Activated T-cell treated with anti-CD3 and anti-CD28 coated beads, Interleukin-2, amount 50 U/mL, for 48 hours (primary cell): Measurements from ENCODE around the gene TRMT11.
"Not testable (repeated sequence)": the region's sequence is repeated elsewhere in the genome, so short reads cannot be mapped to it uniquely, and the experiment has no call there.

ENCODE experiments used
- DNase-seq, 2 experiments: peaks; one replicate each; pipeline ENCODE4 v3.0.0-alpha.2; 2020

Gene TRMT11

DNA sequence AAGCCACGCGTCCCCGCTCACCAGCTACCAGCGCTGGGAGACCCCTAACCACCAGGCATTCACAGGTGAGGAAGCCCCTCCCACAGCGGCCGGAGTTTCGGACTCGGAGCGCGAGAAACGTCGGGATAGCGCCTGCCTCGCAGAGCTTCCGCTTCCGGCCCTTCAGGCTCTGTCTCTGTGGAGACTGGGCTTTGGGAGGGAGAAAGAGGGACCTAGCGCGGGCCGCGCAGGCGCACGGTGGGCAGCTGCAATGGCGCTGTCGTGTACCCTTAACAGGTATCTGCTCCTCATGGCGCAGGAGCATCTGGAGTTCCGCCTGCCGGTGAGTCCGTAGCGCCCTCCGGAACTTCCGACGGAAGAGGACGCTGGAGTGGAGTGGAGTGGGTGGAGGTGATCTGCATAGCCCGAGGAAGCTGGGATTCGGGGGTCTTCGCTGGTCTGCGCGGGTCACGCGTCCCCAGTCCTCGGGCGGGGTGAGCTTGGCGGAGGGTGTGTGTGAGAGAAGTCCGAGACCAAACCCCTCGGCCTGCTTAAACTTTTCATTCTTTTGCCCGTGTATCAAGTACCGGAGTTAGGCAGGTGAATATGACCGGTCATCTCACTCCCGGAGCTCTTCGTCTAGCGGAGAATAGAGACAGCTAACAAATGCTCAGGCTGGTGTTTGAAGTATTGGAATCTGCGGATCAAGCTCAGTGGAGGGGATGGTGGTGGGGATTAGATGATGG is at the start of gene TRMT11:
TRMT11 (plus strand) TSS at position 240 of the 725 bp plus-strand sequence; CDS start at position 251, 11 bp downstream.
- DNase-seq: peak; percentile 87 to 89

DNA sequence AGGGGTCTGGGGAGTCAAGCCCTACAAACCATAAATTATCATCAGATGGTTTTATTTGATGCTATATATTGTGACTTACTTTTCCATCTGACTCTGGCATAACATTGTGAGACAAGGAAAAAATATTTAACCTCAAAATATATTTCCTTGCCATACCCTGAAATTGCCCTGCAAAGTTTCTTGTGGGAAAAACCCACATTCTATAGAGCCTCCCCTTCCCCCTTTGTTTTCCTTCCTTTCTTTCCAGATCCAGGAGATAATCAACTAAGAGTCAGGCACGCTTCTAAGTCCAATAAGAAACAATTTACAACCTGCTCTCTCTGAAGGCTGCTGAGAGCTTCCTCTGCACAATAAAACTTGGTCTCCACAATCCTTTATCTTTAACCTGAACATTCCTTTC is 47.3 kb upstream of the TRMT11 start:
- no peak for DNase-seq

DNA sequence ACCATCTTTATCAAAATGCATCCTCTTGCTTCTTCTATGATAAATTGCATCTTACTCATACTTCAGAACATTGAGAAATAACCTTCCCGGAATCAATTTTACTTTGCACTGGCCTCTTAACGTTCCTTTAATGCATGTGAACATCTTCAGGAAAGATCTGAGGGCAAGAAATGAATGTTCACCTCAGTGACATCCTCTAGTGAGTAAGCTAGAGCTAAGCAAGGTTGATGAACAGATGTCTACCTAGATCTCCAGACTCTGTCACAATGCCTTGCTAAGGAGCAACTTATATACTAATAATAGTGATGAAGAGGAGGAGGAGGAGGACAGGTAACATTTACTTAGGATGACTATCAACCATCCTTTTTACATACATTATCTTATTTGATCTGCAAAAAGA is 46.5 kb upstream of the TRMT11 start:
- DNase-seq: no peak

DNA sequence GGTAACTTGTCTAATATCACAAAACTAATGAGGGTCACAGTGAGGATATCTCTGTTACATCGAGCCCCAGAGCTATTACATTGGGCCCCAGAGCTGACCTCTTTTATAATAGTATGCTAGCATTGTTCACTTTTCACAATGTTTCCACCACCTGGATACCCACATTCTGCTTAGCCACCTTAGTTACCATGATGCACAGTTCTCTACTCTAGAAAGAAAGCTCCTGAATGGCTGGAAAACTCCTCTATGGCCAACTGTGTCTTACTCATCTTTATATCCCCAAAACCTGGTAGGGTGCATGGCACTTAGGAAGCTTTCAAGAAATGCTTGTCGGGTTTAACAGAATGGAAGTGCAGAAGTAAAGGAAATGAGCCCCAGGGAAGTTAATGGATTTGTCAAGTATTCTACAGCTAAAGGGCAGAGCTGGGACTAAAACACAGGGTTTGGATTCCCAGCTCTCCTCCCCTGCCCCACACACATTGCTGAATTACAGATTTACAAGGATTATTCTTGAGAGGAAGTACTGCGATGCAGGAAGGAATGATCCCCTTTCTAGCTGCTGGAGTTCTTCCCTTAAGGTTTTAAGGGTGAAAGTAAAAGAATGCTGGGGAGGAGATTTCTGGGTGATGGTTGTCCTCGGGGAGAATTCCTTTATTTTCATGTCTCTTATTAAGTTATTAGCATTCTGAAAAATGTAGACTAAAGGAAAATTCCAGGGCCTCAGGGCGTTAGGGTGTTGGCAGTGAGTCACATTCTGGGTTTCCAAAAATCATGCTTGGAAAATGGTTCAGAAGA is 45.9 kb upstream of the TRMT11 start:
- DNase-seq: no peak

DNA sequence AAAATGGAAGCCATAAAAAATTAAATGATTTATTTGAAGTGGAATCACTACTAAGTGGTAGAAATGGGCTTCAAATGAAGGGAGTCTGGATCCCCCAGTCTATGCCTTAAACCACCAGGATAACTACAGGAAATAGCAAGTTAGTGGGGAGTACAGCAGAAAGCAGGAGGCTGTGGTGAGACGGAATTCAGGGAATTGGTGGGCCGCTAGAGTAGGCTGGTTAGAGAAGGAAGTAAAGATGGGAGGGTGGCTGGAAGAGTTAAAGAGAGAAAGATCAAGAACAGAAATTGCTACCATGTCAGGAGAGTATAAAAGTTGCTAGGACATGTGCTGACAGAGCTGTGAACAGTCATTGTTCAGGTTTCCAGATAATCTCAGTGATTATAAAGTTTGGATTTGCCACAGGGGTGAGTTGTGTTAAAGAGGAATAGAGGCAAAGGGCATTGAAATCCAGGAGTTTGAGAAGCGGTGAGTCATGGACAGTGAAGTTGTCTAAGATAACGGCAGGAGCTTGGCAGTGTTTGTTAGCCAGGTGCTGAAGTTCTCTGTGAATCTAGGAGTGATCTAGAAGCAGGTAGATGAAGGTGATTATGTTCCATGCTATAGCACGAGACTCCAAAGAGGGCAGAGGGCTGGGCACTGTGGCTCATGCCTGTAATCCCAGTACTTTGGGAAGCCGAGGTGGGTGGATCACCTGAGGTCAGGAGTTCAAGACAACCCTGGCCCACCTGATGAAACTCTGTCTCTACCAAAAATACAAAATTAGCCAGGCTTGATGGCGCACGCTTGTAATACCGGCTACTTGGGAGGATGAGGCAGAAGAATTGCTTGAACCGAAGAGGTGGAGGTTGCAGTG is 43.4 kb upstream of the TRMT11 start:
- DNase-seq: no peak

DNA sequence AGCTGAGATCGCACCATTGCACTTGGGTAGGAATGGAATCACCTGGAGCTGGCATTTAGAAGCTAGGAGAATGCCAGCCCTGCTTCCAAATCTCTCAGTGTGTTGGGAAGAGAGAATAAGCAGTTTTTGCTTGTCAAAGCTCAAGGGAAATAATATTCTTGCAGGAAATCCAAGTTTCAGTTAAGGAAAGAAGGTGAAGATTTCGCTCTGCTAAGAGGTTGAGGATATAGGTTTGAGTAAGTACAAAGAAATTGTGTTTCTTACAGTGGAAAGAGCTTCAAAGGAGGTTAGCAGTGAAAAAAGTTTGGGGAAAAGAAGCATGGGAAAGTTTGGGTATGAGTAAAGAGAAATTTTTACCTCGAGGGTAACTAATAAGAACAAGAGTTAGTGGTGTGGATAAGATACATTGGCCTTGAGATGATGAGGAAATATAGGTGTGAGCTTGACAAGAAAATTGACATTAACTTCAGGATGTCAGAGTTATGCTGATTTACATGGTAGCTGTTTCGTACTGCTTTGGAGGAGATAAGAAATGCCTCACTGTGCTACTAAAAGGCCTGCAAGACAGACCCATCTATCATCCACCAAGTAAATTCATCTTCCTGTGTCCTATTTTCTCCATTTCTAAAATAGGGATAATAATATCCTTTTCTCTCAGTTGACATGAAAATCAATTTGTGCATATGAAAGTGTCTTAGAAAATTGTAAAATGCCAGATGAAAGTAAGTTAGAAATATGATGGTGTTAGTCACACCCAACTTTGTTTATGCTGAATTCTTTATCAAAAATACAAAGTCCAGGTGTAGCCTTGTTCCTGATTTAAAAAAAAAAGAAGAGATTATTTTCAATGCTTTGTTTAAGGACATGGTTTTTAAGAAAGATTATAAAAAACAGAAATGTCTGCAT is 42.6 kb upstream of the TRMT11 start:
- no peak for DNase-seq

DNA sequence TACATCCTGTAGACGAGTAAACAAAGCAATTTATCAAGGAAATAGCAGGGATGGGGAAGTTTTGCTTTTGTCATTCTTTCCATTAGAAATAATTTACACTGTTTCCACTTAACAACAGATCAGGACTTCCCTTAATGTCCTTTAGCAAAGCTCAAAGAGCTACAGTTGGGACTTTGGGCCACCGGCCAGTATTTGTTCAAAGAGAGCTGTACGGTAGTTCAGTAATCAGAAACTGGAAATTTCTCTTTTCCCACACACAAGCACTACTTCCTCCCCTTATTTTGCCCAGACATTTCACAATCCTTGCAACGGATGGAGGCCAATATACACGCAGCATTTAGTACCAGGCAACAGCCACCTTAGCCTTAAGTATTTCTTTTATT is 41.9 kb upstream of the TRMT11 start:
- no peak for DNase-seq

DNA sequence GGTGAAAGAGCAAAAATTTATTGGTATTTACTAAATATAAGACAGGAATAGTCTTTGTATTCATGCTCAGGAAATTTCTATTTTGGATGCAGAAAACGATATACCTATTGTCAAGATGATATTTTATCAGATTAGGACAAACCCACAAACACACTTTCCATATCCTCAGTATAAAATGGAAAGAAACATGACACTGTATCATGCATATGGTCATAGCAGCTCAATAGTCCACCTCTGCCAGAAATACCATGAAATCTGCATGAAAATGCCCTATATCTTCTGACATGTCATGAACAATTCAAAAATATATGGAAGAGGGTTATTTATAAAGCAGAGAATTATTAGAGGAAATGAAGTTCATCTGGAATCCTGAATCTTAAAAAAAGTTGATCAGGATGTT is 41.4 kb upstream of the TRMT11 start:
- no peak for DNase-seq

DNA sequence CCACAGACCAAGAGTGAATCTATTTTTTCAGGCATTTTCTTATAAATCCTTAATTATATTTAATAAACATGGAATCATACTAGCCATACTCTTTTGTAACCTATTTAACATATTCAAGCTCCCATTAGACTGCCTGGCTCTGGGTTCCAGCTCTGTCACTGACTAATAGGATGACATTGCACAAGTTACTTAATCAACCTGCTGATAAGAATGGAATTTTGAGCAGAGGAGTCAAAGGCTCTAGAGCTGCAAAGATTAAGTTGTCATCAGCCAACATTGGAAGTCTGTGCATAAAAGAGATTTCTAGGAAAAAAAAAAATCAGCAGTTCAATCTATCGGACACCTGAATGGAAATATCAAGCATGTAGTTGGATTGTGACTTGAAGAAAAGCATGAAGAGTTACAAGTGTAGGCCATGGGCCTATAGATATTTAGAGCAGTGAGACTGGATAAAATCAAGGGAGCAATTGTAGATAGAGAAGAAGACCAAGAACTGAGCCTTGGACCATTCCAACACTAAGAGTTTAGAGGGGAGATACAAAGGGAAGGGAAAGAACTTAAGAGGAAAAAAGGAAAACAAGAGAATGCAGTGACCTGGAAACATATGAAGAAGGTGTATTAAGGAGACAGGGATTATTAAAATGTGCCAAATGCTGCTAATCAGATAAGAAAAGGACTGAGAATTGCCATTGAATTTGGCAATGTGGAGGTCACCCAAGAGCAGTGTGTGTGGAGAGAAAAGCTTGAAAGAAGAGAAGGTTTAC is 40.8 kb upstream of the TRMT11 start:
- DNase-seq: no peak

DNA sequence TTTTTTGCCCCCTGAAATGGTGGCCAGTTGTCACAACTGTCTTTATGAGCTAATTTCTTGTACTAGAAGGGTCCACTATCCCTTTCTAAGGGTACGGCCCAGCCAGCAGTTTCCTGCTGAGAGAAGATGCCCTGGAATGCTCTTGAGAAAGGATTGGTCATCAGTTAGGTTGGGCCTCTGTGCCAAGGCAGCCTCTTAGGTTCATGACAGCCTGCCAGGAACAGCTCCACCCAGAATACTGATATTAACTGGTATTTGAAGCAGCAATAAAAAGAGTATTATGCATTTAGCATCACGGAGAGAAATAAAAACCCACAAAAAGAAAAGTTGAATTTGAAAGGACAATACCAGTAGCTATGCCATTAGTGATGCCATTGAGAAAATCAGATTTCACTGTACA is 38.7 kb upstream of the TRMT11 start:
- DNase-seq: no peak

DNA sequence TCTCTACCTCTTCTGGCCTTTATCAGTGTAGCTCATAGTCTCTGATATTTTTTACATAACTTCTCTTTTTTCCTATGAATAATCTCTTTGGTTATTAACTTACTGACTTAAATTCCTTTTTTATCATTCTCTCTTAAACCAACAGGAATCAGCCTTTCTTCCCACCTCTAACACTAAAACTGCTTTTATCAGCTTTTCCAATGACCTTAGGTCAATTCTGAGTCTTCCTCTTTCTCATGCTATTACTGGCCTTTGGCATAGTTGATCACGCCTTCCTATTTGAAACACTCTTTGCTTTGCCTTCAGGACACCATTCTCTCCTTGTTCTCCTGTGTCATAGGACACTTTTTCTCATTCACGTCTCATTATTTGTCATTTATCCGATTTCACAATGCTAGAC is 37.9 kb upstream of the TRMT11 start:
- DNase-seq: no peak

DNA sequence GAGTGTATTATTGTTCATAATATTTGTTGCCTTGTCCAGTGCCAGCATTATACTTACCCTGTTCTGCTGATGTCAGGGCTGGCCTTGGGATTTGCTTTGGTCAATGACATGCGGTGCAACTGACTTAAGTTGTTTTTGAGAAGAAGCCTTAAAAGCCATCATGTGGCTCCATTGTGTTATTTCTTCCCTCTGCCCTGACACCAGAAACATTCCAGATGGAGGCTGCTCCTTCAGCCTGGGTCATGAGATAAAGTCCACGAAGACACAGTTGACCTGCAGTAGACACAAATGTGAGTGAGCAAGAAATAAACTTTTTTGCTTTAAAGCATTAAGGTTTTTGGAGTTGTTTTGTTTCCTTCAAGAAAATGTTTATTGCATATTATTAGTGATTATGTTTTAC is 37.3 kb upstream of the TRMT11 start:
- DNase-seq: no peak

DNA sequence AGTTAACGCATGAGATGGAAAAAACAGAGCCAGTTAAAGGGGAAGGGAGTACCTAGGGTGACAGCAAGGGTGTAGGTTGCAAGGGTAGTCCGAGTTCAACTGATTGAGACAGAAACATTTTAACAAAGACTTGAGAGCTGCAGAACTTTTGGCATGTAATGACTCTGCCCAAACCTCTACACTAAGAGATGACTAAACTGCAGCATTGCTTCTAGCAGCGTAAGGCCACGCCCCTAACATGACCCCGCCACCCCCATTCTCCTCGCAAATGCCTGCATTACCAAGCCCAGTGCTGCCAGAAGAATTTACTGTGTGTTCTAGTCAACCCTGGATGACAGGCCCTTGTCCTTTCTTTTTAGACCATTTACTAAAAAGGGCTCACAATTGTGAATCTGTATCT is 36.0 kb upstream of the TRMT11 start:
- DNase-seq: no peak

DNA sequence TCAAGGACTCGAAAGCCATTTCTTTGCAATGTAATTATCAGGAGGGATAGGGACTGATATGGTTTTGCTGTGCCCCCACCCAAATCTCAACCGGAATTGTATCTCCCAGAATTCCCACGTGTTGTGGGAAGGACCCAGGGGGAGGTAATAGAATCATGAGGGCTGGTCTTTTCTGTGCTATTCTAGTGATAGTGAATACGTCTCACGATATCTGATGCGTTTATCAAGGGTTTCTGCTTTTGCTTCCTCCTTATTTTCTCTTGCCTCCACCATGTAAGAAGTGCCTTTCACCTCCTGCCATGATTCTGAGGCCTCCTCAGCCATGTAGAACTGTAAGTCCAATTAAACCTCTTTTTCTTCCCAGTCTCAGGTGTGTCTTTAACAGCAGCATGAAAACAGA is 35.6 kb upstream of the TRMT11 start:
- DNase-seq: not testable (repeated sequence)

DNA sequence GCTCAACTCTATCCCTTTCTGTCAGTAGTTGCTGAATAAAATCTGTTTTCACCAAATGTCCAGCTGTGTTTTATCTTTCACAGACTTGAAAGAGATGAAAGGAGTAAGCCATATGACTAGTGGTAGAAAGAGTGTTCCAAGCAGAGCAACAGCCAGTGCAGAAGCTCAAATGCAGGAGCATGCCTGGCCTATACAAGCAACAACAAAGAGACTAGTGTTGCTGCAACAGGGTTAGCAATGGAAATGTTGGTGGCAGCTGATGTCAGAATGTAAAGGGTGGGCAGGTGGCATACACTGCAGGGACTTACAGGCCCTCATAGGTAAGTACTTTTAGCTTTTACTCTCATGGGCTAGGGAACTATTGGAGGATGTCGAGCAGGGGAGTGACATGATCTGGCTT is 35.0 kb upstream of the TRMT11 start:
- DNase-seq: no peak

DNA sequence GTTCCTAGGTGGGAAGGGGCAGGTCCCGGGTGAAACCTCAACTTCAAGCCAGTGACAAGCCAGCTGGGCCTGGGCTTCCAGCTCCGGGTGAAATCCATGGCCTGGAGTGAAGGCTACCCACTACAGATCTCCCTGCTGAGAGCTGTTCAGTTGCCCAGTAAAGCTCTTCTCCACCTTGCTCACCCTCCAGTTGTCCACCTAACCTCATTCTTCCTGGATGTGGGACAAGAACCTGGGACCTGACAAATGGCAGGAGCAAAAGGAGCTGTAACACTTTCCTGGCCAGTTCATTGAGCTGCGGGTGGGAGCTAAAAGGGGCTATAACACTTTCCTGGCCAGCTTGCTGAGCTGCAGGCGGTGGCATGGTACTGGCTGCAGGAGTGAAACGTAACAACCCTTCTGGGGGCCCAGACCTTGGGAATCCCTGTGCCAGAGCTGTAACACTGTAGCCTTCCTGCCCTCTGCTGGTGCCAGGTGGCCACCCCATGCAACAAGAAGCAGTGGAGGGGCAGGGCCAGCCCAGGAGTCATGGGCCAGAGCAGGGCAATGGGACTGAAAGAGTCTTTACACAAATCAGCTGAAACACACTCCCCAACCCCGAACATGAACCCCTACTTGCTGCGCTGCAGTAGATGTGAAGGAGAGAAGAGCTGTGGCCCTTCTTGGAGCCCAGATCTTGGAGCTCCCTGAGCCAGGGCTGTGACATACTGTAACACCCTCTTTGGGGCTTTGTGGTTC is 33.4 kb upstream of the TRMT11 start:
- DNase-seq: peak; percentile 37 to 54

DNA sequence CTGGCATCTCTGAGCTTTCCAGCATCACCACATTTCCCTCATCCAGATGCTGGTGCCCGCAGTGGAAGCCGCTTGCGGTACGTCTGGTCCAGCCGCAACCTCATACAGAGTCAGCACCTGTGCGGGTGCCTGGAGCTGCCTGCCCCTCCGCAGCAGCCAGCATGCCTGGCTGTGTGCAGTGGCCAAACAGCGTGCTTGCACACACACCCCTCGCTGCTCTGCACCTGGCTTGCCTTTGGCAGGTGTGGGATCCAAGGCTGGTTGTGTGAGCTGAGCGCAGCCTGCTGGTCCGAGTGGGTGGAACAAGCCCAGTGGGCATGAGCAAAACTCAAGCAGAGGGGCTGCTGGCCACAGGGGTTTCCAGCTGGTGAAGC is 32.9 kb upstream of the TRMT11 start:
- peak in 1 of 2 experiments; percentile 27 for DNase-seq

DNA sequence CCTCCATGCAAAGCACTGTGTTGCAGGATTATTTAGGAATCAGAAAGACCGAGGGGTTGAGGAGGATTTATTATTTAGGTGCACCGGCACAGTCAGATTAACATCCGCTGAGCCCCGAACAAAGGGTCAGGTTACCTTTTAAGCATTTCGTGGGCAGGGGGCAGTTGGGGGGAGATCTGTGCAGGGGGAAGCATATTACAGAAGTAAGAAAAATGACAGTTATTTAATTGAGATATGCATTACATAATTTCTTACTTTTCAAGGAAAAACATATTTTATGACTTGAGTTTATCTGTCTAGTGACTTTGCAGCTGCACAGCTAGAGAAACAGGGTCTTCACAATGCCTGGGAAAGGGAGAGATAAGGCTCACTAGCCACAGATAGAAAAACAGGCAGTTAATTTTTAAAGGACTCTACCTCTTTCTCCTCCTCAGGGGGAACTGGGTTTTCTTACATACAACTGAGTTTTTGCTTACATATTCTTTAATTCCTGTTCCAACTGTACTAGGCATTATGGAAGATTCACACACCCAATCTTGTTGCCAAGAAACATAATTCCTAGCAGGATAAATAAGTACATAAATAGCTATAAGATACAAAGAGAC is 31.5 kb upstream of the TRMT11 start:
- no peak for DNase-seq

DNA sequence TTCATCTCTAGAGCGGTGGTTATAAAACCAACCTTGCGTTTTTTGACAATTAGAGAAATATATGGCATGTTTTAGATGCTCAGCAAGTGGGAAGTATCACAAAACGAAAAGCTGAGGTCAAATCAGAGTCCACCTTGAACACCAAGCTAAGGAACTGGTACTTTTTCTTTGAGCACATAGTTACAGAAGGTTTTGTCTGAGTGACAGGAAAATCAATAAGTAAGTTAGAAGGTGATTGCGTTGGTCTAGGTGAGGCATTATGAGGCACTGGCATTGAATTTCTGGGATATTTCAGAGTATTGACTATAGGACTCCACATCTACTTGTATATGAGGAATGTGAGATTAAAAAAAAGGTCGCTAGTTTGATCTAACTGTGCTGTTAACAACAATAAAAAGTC is 30.4 kb upstream of the TRMT11 start:
- DNase-seq: no peak
